Suprapubic skin (tissue), 3 donors: ENCODE data around the gene LRP1B.

Experiments
- POLR2A ChIP-seq, 2 donors: fragments of 450-650 bp; IDR thresholded peaks; one replicate each; pipeline ENCODE4 v1.6.1; 2017; ENCODE audit warnings: antibody characterized with exemption in 2 of 2, mild to moderate bottlenecking in 2 of 2, moderate library complexity in 2 of 2
- TF ChIP-seq, protein P1 (sequence below), 2 donors: fragments of 200-600 bp in 1 of 2; fragments of 450-650 bp in 1 of 2; sonication (generic) in 1 of 2; IDR thresholded peaks; one replicate each; pipeline ENCODE4 v1.5.1; 2016 to 2019; ENCODE audit warnings: antibody characterized with exemption in 2 of 2, mild to moderate bottlenecking in 1 of 2, moderate library complexity in 1 of 2

GRCh38 chr2:140416577-140416976, 1714.2 kb downstream of the LRP1B start:
- TF ChIP-seq, protein P1, sequence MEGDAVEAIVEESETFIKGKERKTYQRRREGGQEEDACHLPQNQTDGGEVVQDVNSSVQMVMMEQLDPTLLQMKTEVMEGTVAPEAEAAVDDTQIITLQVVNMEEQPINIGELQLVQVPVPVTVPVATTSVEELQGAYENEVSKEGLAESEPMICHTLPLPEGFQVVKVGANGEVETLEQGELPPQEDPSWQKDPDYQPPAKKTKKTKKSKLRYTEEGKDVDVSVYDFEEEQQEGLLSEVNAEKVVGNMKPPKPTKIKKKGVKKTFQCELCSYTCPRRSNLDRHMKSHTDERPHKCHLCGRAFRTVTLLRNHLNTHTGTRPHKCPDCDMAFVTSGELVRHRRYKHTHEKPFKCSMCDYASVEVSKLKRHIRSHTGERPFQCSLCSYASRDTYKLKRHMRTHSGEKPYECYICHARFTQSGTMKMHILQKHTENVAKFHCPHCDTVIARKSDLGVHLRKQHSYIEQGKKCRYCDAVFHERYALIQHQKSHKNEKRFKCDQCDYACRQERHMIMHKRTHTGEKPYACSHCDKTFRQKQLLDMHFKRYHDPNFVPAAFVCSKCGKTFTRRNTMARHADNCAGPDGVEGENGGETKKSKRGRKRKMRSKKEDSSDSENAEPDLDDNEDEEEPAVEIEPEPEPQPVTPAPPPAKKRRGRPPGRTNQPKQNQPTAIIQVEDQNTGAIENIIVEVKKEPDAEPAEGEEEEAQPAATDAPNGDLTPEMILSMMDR (IDR thresholded peaks at IDR 0.05): no peak
- no peak for TF ChIP-seq POLR2A (IDR thresholded peaks at IDR 0.05)
